Heart left ventricle (tissue), 13 donors: Measurements from ENCODE around the gene TSPAN12.

Source experiments
- POLR2A ChIP-seq, 2 donors: fragments of 450-650 bp; IDR thresholded peaks; one replicate each; pipeline ENCODE4 v1.6.1; 2017; ENCODE audit warnings: antibody characterized with exemption in 2 of 2, mild to moderate bottlenecking in 2 of 2, moderate library complexity in 2 of 2
- TF ChIP-seq, protein P1 (sequence below), 12 donors: fragments of 200-600 bp; sonication (generic) in 4 of 12; IDR thresholded peaks; one replicate each; pipeline versions ENCODE4 v1.5.0 to v1.8.0; 2018 to 2022; ENCODE audit warnings: antibody characterized with exemption in 12 of 12, mild to moderate bottlenecking in 5 of 12
- donor health status: ischemic (EF 13 %, LVEDD 7.1; RV severe dilation, severe dysfunction).
- donor health status: DM: no; HTN: yes; CAD: no.
- donor health status: DM: no; HTN: no; CAD: no.
- donor health status: ischemic (EF 25% LVEDD 6.9; RV normal size, moderate dysfunction).
- donor health status: ischemic (EF 25% LVEDD 5.7; RV mildly dilated, moderate dysfunction).
- donor health status: ischemic (EF 35%, LVEDD 5.7; RV mildly dilated, moderate dysfunction).
- donor health status: nonischemic (EF 11% LVEDD 7.7; RV severe dilation, severe dysfunction).
- donor health status: DM: yes; HTN: yes; CAD: no.
- donor health status: PGD.
- donor health status: ischemic (EF 29% LVEDD 5.4; RV normal size, mild dysfunction).
- donor health status: nonischemic (EF 23%, LVEDD 6.1; RV moderate dilation, normal function).

DNA sequence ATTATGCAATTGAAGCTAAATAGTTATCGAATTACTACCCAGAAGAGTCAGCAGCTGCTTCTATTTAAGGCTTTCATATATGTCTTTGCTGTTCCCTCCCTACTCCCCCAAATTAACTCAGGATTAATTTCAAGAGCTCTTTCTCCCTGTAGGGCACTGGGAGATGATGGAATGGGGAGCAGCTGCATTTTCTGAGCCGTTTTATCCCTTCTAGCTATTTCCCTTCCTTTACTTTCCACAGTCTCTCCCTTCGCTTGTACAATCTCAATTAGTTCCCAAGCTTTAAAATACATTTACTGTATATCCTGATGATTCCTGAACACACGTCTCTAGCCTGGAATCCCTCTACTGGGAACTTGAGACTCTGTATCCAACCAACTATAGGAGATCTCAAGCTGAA, 19.8 kb upstream of the TSPAN12 start:
- TF ChIP-seq, protein P1, sequence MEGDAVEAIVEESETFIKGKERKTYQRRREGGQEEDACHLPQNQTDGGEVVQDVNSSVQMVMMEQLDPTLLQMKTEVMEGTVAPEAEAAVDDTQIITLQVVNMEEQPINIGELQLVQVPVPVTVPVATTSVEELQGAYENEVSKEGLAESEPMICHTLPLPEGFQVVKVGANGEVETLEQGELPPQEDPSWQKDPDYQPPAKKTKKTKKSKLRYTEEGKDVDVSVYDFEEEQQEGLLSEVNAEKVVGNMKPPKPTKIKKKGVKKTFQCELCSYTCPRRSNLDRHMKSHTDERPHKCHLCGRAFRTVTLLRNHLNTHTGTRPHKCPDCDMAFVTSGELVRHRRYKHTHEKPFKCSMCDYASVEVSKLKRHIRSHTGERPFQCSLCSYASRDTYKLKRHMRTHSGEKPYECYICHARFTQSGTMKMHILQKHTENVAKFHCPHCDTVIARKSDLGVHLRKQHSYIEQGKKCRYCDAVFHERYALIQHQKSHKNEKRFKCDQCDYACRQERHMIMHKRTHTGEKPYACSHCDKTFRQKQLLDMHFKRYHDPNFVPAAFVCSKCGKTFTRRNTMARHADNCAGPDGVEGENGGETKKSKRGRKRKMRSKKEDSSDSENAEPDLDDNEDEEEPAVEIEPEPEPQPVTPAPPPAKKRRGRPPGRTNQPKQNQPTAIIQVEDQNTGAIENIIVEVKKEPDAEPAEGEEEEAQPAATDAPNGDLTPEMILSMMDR (IDR thresholded peaks at IDR 0.05), result no peak
- TF ChIP-seq POLR2A (IDR thresholded peaks at IDR 0.05), result no peak
